GM12878 (cell line): ENCODE measurements around the gene VWA3A. TPM values are rescaled to one million over a fixed set of nuclear protein-coding genes. Genes with fewer than 3 reads are reported as not detected.

Source experiments
- ATAC-seq: fragments of 200-7000 bp; cut with Tn5 transposase; 3 replicates; pipeline ENCODE4 v1.9.1; 2020; ENCODE audit warnings: mild to moderate bottlenecking, moderate library complexity
- BruUV-seq: library from RNA; stranded (reverse); fragments of 400-500 nt; replicated peaks from 2 replicates; lab custom pipeline; 2021; lab: Mats Ljungman, UMichigan
- CTCF ChIA-PET: fragments of 300-600 bp; sonication (Branson Sonifier 250); formaldehyde crosslinking; extraction: SDS; loops from one replicate; lab custom pipeline; 2021; ENCODE audit warnings: inconsistent platforms; lab: Yijun Ruan, JAX
- POLR2A ChIA-PET: fragments of 350-600 bp; formaldehyde crosslinking; extraction: SDS; loops from one replicate; lab custom pipeline; 2021; ENCODE audit warnings: inconsistent platforms; lab: Charles Lee
- RAD21 ChIA-PET: fragments of 300-600 bp; sonication (Branson Sonifier 250); formaldehyde crosslinking; loops from one replicate; lab custom pipeline; 2023; ENCODE audit warnings: antibody characterized with exemption; ENCODE audit not compliant: unreplicated experiment; lab: Charles Lee
- SMC1A ChIA-PET: fragments of 300-600 bp; sonication (Branson Sonifier 250); formaldehyde crosslinking; loops from one replicate; lab custom pipeline; 2023; ENCODE audit not compliant: unreplicated experiment, uncharacterized antibody; lab: Charles Lee
- DNase-seq: peaks from one replicate; pipeline ENCODE4 v3.0.0-alpha.2; 2011; ENCODE audit warnings: low read depth, low spot score
- FAIRE-seq: peaks from 3 replicates; lab custom pipeline; 2011; peaks lifted over from hg19 to GRCh38; lab: Jason Lieb, UNC
- H2AFZ ChIP-seq: 2 replicates; pipeline ENCODE4 v1.6.0; 2011; ENCODE audit warnings: low read depth, low read length, control low read depth; ENCODE audit not compliant: control insufficient read depth
- H3K27ac ChIP-seq: 2 replicates; pipeline ENCODE4 v1.5.1; 2011; ENCODE audit warnings: control low read depth; ENCODE audit not compliant: control insufficient read depth, insufficient read depth
- H3K27me3 ChIP-seq, 2 experiments: replicated peaks in 1 of 2; 2 replicates each; pipeline versions ENCODE4 v1.6.0 to v1.6.1; 2011; ENCODE audit warnings: low read length in 1 of 2; ENCODE audit not compliant: control insufficient read depth in 2 of 2, insufficient read depth in 2 of 2
- H3K36me3 ChIP-seq, 2 experiments: 2 replicates each; pipeline ENCODE4 v1.5.1; 2011; ENCODE audit warnings: low read length in 1 of 2; ENCODE audit not compliant: control insufficient read depth in 2 of 2, insufficient read depth in 2 of 2
- H3K4me1 ChIP-seq: 2 replicates; pipeline ENCODE4 v1.6.1; 2011; ENCODE audit warnings: mild to moderate bottlenecking, low read length, moderate library complexity, mixed read lengths; ENCODE audit not compliant: control insufficient read depth, insufficient read depth
- H3K4me2 ChIP-seq: 2 replicates; pipeline ENCODE4 v1.6.0; 2011; ENCODE audit warnings: control low read depth; ENCODE audit not compliant: control insufficient read depth, insufficient read depth
- H3K4me3 ChIP-seq: fragments of 200-600 bp; sonication (generic); 2 replicates; pipeline ENCODE4 v1.5.1; 2016
- H3K79me2 ChIP-seq: 2 replicates; pipeline ENCODE4 v1.6.0; 2011; ENCODE audit warnings: low read length; ENCODE audit not compliant: control insufficient read depth, insufficient read depth
- H3K9ac ChIP-seq: 2 replicates; pipeline ENCODE4 v1.8.0; 2011; ENCODE audit warnings: low read length, control low read depth, mixed read lengths; ENCODE audit not compliant: control insufficient read depth, insufficient read depth
- H3K9me3 ChIP-seq: replicated peaks from 3 replicates; pipeline ENCODE4 v1.5.1; 2011; ENCODE audit warnings: mild to moderate bottlenecking, low read length; ENCODE audit not compliant: control insufficient read depth, insufficient read depth
- H4K20me1 ChIP-seq: 2 replicates; pipeline ENCODE4 v1.6.0; 2011; ENCODE audit not compliant: control insufficient read depth, insufficient read depth
- BMI1 ChIP-seq: fragments of 450-650 bp; IDR thresholded peaks from 2 replicates; pipeline ENCODE4 v1.6.1; 2016; ENCODE audit warnings: mild to moderate bottlenecking, moderate library complexity, borderline replicate concordance
- CTCF ChIP-seq, 3 experiments: IDR thresholded peaks in 2 of 3; conservative IDR thresholded peaks in 1 of 3; 2 replicates each; pipeline ENCODE4 v1.5.1; 2011; ENCODE audit warnings: low read depth in 3 of 3, low read length in 3 of 3, mild to moderate bottlenecking in 3 of 3, control low read depth in 2 of 3, moderate library complexity in 2 of 3, inconsistent platforms in 1 of 3, mixed read lengths in 1 of 3; ENCODE audit not compliant: control insufficient read depth in 2 of 3, insufficient read depth in 1 of 3; ENCODE audit errors: extremely low read depth in 1 of 3
- CUX1 ChIP-seq: IDR thresholded peaks from 2 replicates; pipeline ENCODE4 v1.6.1; 2012; ENCODE audit warnings: improper control_type of control experiment, low read depth, low read length; ENCODE audit not compliant: insufficient replicate concordance
- E4F1 ChIP-seq: fragments of 450-650 bp; IDR thresholded peaks from 2 replicates; pipeline ENCODE4 v1.6.1; 2018; ENCODE audit warnings: borderline replicate concordance, mild to moderate bottlenecking; ENCODE audit not compliant: partially characterized antibody
- IKZF1 ChIP-seq: fragments of 450-650 bp; conservative IDR thresholded peaks from 2 replicates; pipeline ENCODE4 v1.6.1; 2017; ENCODE audit warnings: antibody characterized with exemption, mild to moderate bottlenecking
- POLR2AphosphoS5 ChIP-seq: IDR thresholded peaks from 2 replicates; pipeline ENCODE4 v1.6.1; 2011; ENCODE audit warnings: mild to moderate bottlenecking, low read length, inconsistent platforms
- WGBS: methylation state at CpG from one replicate; pipeline ENCODE4 v1.1.6; 2016; ENCODE audit warnings: low lambda C conversion rate; ENCODE audit not compliant: insufficient replicate concordance, insufficient coverage; ENCODE audit errors: missing lambda C conversion rate; 5-methylcytosine and 5-hydroxymethylcytosine counted together
- in situ Hi-C: fragments of 300-500 bp; cut with MboI; formaldehyde crosslinking; loops from 9 replicates; pipeline ENCODE4 v1.14.3; 2018; ENCODE audit warnings: mixed read lengths
- intact Hi-C: fragments of 100-400 bp; cut with micrococcal nuclease; formaldehyde crosslinking; loops from one replicate; pipeline ENCODE4 v1.14.2; 2022; ENCODE audit not compliant: unreplicated experiment
- polyA plus RNA-seq, 11 experiments: library from polyadenylated mRNA; depleted of rRNA in 4 of 11; unstranded in 6 of 11; stranded (reverse) in 5 of 11; fragments of >200 nt; fragmentation: Nextera tagmentation in 4 of 11; fragmentation: Illumina TruSeq in 1 of 11; extraction: Ambion mirVana in 4 of 11; extraction: Trizol in 1 of 11; gene quantifications; 1 replicate in 1 of 11; 2 replicates in 10 of 11; pipeline versions ENCODE4 v1.2.1 to v1.2.3, GENCODE V29; 2011 to 2016; ENCODE audit warnings: inconsistent platforms in 2 of 11, missing spikeins in 2 of 11, low read depth in 1 of 11
- total RNA-seq, 4 experiments: library from RNA; depleted of rRNA in 3 of 4; stranded (reverse); fragments of >200 nt in 3 of 4; fragmentation: Illumina TruSeq in 1 of 4; extraction: Trizol in 1 of 4; gene quantifications; 2 replicates each; pipeline versions ENCODE4 v1.2.1 to v1.2.3, GENCODE V29; 2013 to 2021

The VWA3A gene
- total and polyA plus RNA-seq, 10 of the 15 experiments (the other 5 are each of a cell fraction or from before 2014, with no cell fraction given): 0.01 TPM; not detected in 9

DNA sequence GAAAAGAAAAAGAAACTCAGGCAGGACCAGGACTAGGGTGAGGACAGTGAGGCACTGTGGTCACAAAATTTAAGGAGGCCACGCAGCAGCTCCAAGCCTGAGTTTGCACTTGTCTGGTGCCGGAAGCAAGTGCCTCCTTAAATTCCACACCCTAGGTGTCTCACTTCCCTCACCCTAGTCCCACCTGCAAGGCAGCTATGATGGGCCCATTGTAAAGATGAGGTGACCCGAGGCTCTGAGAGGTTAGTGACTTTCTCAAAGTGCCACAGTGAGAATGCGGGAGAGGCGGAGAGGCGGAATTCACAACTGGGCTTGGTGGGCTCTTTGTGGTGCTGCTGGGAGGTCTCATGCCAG is 92.3 kb downstream of the VWA3A start (continued):
- TF ChIP-seq POLR2AphosphoS5: no peak
- no peak for TF ChIP-seq BMI1
- TF ChIP-seq IKZF1: no peak
- TF ChIP-seq CUX1: no peak

DNA sequence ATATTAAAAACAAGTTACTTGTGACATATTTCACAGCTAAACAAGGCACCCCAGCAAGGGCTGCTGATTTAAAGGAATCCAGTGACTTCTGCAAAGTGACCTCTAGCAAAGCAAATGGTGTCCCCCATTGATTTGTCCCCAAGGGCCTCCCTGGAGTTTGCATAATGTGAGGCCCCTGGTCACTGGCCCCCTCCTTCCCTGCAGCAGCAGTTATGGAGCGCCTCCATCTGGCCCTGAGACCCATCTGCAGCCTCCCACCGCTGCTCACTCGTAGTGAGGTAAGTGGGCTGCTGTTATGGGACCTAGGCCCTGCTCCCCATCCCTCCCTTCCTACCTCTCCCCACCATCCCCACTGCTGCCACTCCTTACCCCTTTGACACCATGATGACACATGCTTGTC is 94.2 kb downstream of the VWA3A start:
- Histone ChIP-seq H2AFZ (no peak overlapping the region), H3K79me2 (no peaks in the 10 kb centered on the region), H3K4me2 (no peak overlapping the region), H3K27me3 (no peaks in the 10 kb centered on the region), H4K20me1 (no peaks in the 10 kb centered on the region), H3K9ac (no peak overlapping the region), H3K36me3 (no peaks in the 10 kb centered on the region), H3K4me3 (no peak overlapping the region), H3K9me3 (no peaks in the 10 kb centered on the region), H3K27ac (no peak overlapping the region), H3K4me1 (peaks cover 18% of the 10 kb centered on the region)
- WGBS: 67% methylated on average over 3 of the region's 3 CpGs
- BruUV-seq: no TSS peak
- DNase-seq (no peak), ATAC-seq (no peak), FAIRE-seq (no peak)
- ChIA-PET POLR2A (interaction anchor here (0.5 kb wide), 2 partner anchors 73 to 167 kb away, joined by 3 to 5 read pairs; no protein-coding TSS in a partner anchor), RAD21 (interaction anchor here (0.6 to 3.9 kb wide), 5 partner anchors 21 to 540 kb away, joined by 3 to 68 read pairs (median 4); partner anchors contain the start of gene PDZD9), SMC1A (interaction anchor here (0.6 to 6.0 kb wide), 7 partner anchors 14 to 186 kb away, joined by 3 to 69 read pairs (median 8); partner anchors contain the start of genes MOSMO and PDZD9), CTCF (interaction anchor here (0.9 to 7.4 kb wide), 10 partner anchors 36 to 1248 kb away, joined by 3 to 103 read pairs (median 4); partner anchors contain the start of genes MOSMO and PDZD9)
- TF ChIP-seq E4F1 (no peak), CTCF (IDR thresholded peaks at IDR 0.05 in 2 of 3, conservative IDR thresholded peaks at IDR 0.05 in 1 of 3; ENCODE audit: control insufficient read depth in 2 of 3, extremely low read depth in 1 of 3, insufficient read depth in 1 of 3, low read depth in 3 of 3, low read length in 3 of 3) (peak in 2 of 3 experiments; percentile 24 to 33; a peak in 4 of 6 replicates)
- in situ Hi-C loops: loop anchor here (5.0 kb wide), 1 partner anchor 84 kb away; no protein-coding TSS in a partner anchor
- intact Hi-C loops: no loop called here
